Fibroblast of pulmonary artery (primary cell): Measurements from ENCODE around the gene MAN2B1.
"Not testable (repeated sequence)": the region's sequence is repeated elsewhere in the genome, so short reads cannot be mapped to it uniquely, and the experiment has no call there.

Source experiments
- DNase-seq: peaks from one replicate; pipeline ENCODE4 v3.0.0-alpha.2; 2010; ENCODE audit warnings: low read depth
- H3K4me3 ChIP-seq: replicated peaks from 2 replicates; pipeline ENCODE4 v1.5.1; 2011; ENCODE audit warnings: low read depth, mild to moderate bottlenecking, control low read depth, low read length, moderate library complexity
- TF ChIP-seq, protein P1 (sequence below): IDR thresholded peaks from 2 replicates; pipeline ENCODE4 v1.5.1; 2011; ENCODE audit warnings: mild to moderate bottlenecking, control low read depth, low read length, inconsistent platforms; ENCODE audit errors: missing control alignments

The MAN2B1 gene

DNA sequence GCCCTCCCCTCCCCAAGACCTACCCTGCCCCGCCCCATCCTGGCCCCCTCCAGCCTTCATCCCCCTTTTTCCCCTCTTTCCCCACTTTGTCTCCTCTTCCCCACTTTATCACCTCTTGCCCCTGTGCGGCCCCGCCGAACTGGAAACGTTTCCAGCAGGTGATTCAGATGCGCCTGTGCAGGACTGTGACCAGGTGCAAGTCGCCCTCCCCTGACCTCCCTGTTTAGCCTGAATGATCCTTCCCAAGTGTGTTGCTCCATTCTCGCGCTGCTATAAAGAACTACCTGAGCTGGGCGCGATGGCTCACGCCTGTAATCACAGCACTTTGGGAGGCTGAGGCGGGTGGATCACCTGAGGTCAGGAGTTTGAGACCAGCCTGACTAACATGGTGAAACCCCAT is 29.9 kb downstream of the MAN2B1 start:
- no peak overlapping the region for H3K4me3 ChIP-seq
- DNase-seq: no peak
- TF ChIP-seq, protein P1, sequence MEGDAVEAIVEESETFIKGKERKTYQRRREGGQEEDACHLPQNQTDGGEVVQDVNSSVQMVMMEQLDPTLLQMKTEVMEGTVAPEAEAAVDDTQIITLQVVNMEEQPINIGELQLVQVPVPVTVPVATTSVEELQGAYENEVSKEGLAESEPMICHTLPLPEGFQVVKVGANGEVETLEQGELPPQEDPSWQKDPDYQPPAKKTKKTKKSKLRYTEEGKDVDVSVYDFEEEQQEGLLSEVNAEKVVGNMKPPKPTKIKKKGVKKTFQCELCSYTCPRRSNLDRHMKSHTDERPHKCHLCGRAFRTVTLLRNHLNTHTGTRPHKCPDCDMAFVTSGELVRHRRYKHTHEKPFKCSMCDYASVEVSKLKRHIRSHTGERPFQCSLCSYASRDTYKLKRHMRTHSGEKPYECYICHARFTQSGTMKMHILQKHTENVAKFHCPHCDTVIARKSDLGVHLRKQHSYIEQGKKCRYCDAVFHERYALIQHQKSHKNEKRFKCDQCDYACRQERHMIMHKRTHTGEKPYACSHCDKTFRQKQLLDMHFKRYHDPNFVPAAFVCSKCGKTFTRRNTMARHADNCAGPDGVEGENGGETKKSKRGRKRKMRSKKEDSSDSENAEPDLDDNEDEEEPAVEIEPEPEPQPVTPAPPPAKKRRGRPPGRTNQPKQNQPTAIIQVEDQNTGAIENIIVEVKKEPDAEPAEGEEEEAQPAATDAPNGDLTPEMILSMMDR: no peak

DNA sequence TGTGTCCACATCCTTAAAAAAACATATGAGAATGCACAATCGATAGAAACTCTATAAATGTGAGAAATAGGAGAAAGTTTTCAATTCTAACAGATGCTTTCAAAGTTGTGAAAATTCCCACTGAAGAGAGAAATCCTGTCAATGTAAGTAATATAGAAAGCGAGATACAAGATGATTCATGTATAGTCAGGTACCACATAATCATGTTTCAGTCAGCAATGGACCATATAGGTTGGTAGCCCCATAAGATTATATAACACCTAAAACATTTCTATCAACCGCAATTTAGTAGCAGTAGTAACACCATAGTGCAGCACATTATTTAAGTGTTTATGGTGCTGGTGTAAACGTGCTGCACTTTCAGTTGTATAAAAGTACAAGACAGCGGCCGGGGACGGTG is 37.3 kb downstream of the MAN2B1 start:
- TF ChIP-seq, protein P1: no peak
- H3K4me3 ChIP-seq: no peak overlapping the region
- DNase-seq: no peak

DNA sequence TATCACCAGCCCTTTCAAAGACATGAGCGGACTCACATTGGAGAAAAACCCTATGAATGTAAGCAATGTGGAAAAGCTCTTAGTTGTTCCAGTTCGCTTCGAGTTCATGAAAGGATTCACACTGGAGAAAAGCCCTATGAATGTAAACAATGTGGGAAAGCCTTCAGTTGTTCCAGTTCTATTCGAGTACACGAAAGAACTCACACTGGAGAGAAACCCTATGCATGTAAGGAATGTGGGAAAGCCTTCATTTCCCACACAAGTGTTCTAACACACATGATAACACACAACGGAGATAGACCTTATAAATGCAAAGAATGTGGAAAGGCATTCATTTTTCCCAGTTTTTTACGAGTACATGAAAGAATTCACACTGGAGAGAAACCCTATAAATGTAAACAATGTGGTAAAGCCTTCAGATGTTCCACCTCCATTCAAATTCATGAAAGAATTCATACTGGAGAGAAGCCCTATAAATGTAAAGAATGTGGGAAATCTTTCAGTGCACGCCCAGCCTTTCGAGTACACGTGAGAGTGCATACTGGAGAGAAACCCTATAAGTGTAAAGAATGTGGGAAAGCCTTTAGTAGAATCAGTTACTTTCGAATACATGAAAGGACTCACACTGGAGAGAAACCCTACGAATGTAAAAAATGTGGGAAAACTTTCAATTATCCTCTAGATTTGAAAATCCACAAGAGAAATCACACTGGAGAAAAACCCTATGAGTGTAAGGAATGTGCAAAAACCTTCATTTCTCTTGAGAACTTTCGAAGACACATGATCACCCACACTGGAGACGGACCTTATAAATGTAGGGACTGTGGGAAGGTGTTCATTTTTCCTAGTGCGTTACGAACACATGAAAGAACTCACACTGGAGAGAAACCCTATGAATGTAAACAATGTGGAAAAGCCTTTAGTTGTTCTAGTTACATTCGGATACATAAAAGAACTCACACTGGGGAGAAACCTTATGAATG is 38.2 kb downstream of the MAN2B1 start:
- H3K4me3 ChIP-seq: no peak overlapping the region
- TF ChIP-seq, protein P1: no peak
- peak; percentile 36 for DNase-seq

DNA sequence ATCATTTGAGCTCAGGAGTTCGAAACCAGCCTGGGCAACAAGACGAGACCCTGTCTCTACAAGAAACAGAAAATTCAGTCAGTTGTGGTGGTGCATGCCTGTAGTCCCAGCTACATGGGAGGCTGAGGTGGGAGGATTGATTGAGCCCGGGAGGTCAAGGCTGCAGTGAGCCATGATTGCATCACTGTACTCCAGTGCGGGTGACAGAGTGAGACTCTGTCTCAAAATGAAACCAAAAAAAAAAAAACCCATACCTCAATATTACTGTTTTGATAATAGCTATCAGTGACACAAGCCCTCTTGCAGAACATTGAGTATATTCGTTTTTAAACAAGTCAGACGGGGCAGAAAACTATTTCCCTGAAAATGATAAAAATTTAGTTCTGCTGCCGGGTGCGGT is 39.6 kb downstream of the MAN2B1 start:
- H3K4me3 ChIP-seq: no peak overlapping the region
- DNase-seq: no peak
- TF ChIP-seq, protein P1: no peak

DNA sequence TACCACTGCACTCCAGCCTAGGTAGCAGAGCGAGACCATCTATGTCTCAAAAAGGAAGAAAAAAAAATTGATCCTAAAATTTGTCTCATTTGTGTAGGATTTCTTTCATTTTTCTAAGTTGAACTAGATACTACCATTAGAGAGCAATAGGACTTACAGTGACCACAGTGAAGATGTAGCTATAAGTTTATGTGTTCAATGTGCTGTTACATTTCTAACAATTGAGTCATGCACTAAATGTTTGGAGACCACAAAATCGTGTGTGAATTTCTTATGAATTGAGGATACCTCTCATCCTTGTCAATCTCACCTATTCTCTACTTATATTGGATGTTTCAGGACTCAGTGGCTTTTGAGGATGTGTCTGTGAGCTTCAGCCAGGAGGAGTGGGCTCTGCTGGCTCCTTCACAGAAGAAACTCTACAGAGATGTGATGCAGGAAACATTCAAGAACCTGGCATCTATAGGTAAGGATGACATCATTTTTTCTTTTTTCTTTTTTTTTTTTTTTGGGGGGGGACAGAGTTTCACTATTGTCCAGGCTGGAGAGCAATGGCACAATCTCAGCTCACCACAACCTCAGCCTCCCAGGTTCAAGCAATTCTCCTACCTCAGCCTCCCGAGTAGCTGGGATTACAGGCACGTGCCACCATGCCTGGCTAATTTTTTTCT is 43.0 kb downstream of the MAN2B1 start:
- TF ChIP-seq, protein P1: no peak
- no peak for DNase-seq
- no peak overlapping the region for H3K4me3 ChIP-seq

DNA sequence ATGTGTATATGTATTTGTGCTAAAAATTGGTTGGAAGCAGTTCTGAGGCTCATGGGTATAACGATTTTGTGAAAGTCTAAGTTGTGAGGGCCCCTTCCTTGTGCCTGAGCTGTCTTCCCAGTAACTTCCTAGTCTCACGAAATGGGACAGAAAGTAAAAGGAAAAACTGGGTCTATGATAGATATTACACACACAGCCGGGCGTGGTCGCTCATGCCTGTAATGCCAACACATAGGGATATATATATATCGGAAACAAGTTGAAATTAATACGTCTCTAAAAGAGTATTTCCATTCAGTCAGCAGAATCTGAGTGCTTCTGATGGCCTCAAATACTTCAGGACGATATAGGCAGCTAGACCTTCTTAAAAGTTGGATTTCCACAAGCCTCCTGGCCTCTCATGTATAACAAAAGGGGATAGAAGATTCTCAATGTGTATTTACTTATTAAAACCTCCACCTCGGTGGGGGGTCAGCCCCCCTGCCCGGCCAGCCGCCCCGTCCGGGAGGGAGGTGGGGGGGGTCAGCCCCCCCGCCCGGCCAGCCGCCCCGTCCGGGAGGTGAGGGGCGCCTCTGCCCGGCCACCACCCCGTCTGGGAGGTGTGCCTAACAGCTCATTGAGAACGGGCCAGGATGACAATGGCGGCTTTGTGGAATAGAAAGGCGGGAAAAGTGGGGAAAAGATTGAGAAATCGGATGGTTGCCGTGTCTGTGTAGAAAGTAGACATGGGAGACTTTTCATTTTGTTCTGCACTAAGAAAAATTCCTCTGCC is 45.1 kb downstream of the MAN2B1 start:
- not testable (repeated sequence) for DNase-seq, H3K4me3 ChIP-seq

DNA sequence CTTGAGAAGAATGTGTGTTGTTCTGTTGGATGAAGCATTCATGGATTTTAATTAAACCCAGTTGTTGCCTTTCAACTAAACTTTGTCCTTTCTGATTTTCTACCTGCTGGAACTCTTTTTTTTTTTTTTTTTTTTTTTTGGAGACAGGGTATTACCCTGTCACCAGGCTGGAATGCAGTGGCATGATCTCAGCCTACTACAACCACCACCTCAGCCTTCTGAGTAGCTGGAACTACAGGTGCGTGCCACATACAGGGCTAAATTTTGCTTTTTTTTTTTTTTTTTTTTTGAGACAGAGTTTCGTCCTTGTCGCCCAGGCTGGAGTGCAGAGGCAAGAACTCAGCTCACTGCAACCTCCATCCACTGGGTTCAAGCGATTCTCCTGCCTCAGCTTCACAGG is 48.9 kb downstream of the MAN2B1 start:
- TF ChIP-seq, protein P1: no peak
- H3K4me3 ChIP-seq: no peak overlapping the region
- no peak for DNase-seq
